ENCODE results near the gene FRMD3. TPM values are rescaled to one million over a fixed set of nuclear protein-coding genes. Genes with fewer than 3 reads are reported as not detected.

The FRMD3 gene
- total and polyA plus RNA-seq, 2 donors (not counting 3 experiments of a cell fraction or from before 2014, with no cell fraction given): 3.0 to 6.1 TPM

GRCh38 chr9:83291196-83291595, 247.0 kb downstream of the FRMD3 start:
- intact Hi-C loops (cut with micrococcal nuclease): no loop called here
- H2AFZ ChIP-seq (ENCODE audit: low read depth, low read length): no peak overlapping the region
- no peak overlapping the region for H3K4me3 ChIP-seq (replicated peaks in 1 of 3; ENCODE audit: insufficient read depth in 1 of 3, low read depth in 1 of 3, low read length in 3 of 3)
- no peaks in the 10 kb centered on the region for H3K4me1 ChIP-seq (ENCODE audit: control insufficient read depth, extremely low read depth, insufficient read depth, low read length)
- no peaks in the 10 kb centered on the region for H3K27me3 ChIP-seq (ENCODE audit: control insufficient read depth in 2 of 2, insufficient read depth in 2 of 2, low read length in 2 of 2)
- ChIA-PET POLR2A (no interaction called here), CTCF (interaction anchor here (1.0 kb wide), 1 partner anchor 43 kb away, joined by 4 read pairs; no protein-coding TSS in a partner anchor)
- H3K27ac ChIP-seq (ENCODE audit: insufficient read depth, low read depth, low read length): no peak overlapping the region
- TF ChIP-seq MAX (IDR thresholded peaks at IDR 0.05; ENCODE audit: insufficient read depth, insufficient read length) (no peak), EZH2 (IDR thresholded peaks at IDR 0.05; ENCODE audit: borderline replicate concordance, low read depth, low read length, severe bottlenecking) (no peak), MYC (IDR thresholded peaks at IDR 0.05; ENCODE audit: low read depth, low read length) (no peak)
- no peak for DNase-seq (ENCODE audit: low read depth, low spot score)
- H4K20me1 ChIP-seq (replicated peaks; ENCODE audit: control insufficient read depth, extremely low read depth, insufficient read depth, low read length): no peaks in the 10 kb centered on the region
- no peak overlapping the region for H3K4me2 ChIP-seq (ENCODE audit: insufficient read depth, low read length)
- H3K9me3 ChIP-seq (replicated peaks; ENCODE audit: control insufficient read depth, insufficient read depth, low read length): no peaks in the 10 kb centered on the region
- H3K9ac ChIP-seq (replicated peaks; ENCODE audit: extremely low read depth, insufficient read depth, low read length): no peak overlapping the region
- H3K9me1 ChIP-seq (replicated peaks; ENCODE audit: control insufficient read depth, extremely low read depth, insufficient read depth, low read length): no peaks in the 10 kb centered on the region
- FAIRE-seq: no peak
- dilution Hi-C loops (cut with MboI; ENCODE audit: extremely low pct_ligation_motif_present, low sequenced_read_pairs): no loop called here
- no peaks in the 10 kb centered on the region for H3K79me2 ChIP-seq (ENCODE audit: control insufficient read depth, insufficient read depth, low read length)
- no TSS peak for BruUV-seq (replicated peaks)
- H3K36me3 ChIP-seq (ENCODE audit: control insufficient read depth in 2 of 2, extremely low read depth in 1 of 2, insufficient read depth in 2 of 2, low read length in 2 of 2): no peaks in the 10 kb centered on the region

GRCh38 chr9:83290692-83291091, 247.5 kb downstream of the FRMD3 start:
- H3K4me3 ChIP-seq (replicated peaks in 1 of 3; ENCODE audit: insufficient read depth in 1 of 3, low read depth in 1 of 3, low read length in 3 of 3): no peak overlapping the region
- DNase-seq (ENCODE audit: low read depth, low spot score) (no peak), FAIRE-seq (no peak)
- ChIA-PET POLR2A (no interaction called here), CTCF (interaction anchor here (1.0 to 1.7 kb wide), 2 partner anchors 44 to 71 kb away, joined by 4 to 5 read pairs; no protein-coding TSS in a partner anchor)
- BruUV-seq (replicated peaks): no TSS peak
- no peak overlapping the region for H3K27ac ChIP-seq (ENCODE audit: insufficient read depth, low read depth, low read length)
- no peak overlapping the region for H2AFZ ChIP-seq (ENCODE audit: low read depth, low read length)
- H3K9me3 ChIP-seq (replicated peaks; ENCODE audit: control insufficient read depth, insufficient read depth, low read length): no peaks in the 10 kb centered on the region
- H3K9ac ChIP-seq (replicated peaks; ENCODE audit: extremely low read depth, insufficient read depth, low read length): no peak overlapping the region
- no peaks in the 10 kb centered on the region for H3K9me1 ChIP-seq (replicated peaks; ENCODE audit: control insufficient read depth, extremely low read depth, insufficient read depth, low read length)
- no peaks in the 10 kb centered on the region for H3K4me1 ChIP-seq (ENCODE audit: control insufficient read depth, extremely low read depth, insufficient read depth, low read length)
- intact Hi-C loops (cut with micrococcal nuclease): no loop called here
- dilution Hi-C loops (cut with MboI; ENCODE audit: extremely low pct_ligation_motif_present, low sequenced_read_pairs): no loop called here
- H3K36me3 ChIP-seq (ENCODE audit: control insufficient read depth in 2 of 2, extremely low read depth in 1 of 2, insufficient read depth in 2 of 2, low read length in 2 of 2): no peaks in the 10 kb centered on the region
- no peaks in the 10 kb centered on the region for H3K79me2 ChIP-seq (ENCODE audit: control insufficient read depth, insufficient read depth, low read length)
- no peaks in the 10 kb centered on the region for H4K20me1 ChIP-seq (replicated peaks; ENCODE audit: control insufficient read depth, extremely low read depth, insufficient read depth, low read length)
- H3K4me2 ChIP-seq (ENCODE audit: insufficient read depth, low read length): no peak overlapping the region
- no peak for TF ChIP-seq JUN (IDR thresholded peaks at IDR 0.05; ENCODE audit: borderline replicate concordance, insufficient read depth, insufficient read length, low read depth)
- no peak for TF ChIP-seq EZH2 (IDR thresholded peaks at IDR 0.05; ENCODE audit: borderline replicate concordance, low read depth, low read length, severe bottlenecking)
- TF ChIP-seq POLR2AphosphoS5 (IDR thresholded peaks at IDR 0.05; ENCODE audit: insufficient read depth, low read depth, low read length): no peak
- no peak for TF ChIP-seq CTCF (IDR thresholded peaks at IDR 0.05; ENCODE audit: extremely low read depth in 1 of 2, insufficient read depth in 1 of 2, low read depth in 1 of 2, low read length in 2 of 2)
- TF ChIP-seq POLR2A (IDR thresholded peaks at IDR 0.05; ENCODE audit: low read depth, low read length): no peak
- TF ChIP-seq GATA2 (IDR thresholded peaks at IDR 0.05; ENCODE audit: insufficient read depth, insufficient read length, low read depth, low read length): no peak
- no peak for TF ChIP-seq MAX (IDR thresholded peaks at IDR 0.05; ENCODE audit: insufficient read depth, insufficient read length)
- no peak for TF ChIP-seq MYC (IDR thresholded peaks at IDR 0.05; ENCODE audit: low read depth, low read length)
- TF ChIP-seq FOS (IDR thresholded peaks at IDR 0.05; ENCODE audit: borderline replicate concordance, insufficient read depth, low read length): no peak
- H3K27me3 ChIP-seq (ENCODE audit: control insufficient read depth in 2 of 2, insufficient read depth in 2 of 2, low read length in 2 of 2): no peaks in the 10 kb centered on the region

Data from endothelial cell of umbilical vein (primary cell).